HepG2 (cell line): ENCODE results near the gene SNED1.

ENCODE experiments used
- EZH2 ChIP-seq: conservative IDR thresholded peaks from 2 replicates; pipeline ENCODE4 v1.6.1; 2012; ENCODE audit warnings: mild to moderate bottlenecking, low read depth, low read length, moderate library complexity
- FOXJ3 ChIP-seq: sonication (generic); formaldehyde crosslinking; IDR thresholded peaks from 2 replicates; pipeline ENCODE4 v1.4.0; 2020; ENCODE audit warnings: missing genetic modification reagents, mild to moderate bottlenecking, borderline replicate concordance
- HIVEP1 ChIP-seq: sonication (generic); formaldehyde crosslinking; IDR thresholded peaks from 2 replicates; pipeline ENCODE4 v1.4.0; 2020; ENCODE audit warnings: mild to moderate bottlenecking, missing genetic modification reagents
- ZNF24 ChIP-seq: fragments of 450-650 bp; IDR thresholded peaks from 2 replicates; pipeline ENCODE4 v1.6.1; 2017; ENCODE audit warnings: antibody characterized with exemption, mild to moderate bottlenecking
- ZNF704 ChIP-seq: sonication (generic); formaldehyde crosslinking; IDR thresholded peaks from 2 replicates; pipeline ENCODE4 v1.8.1; 2023; ENCODE audit warnings: mild to moderate bottlenecking, inconsistent platforms, moderate library complexity, missing genetic modification reagents, borderline replicate concordance
- ZSCAN30 ChIP-seq: sonication (generic); formaldehyde crosslinking; IDR thresholded peaks from 2 replicates; pipeline ENCODE4 v1.5.0; 2020; ENCODE audit warnings: mild to moderate bottlenecking, missing genetic modification reagents

- TF ChIP-seq HIVEP1 (CRISPR knock-in tag) (no peak), ZSCAN30 (CRISPR knock-in tag) (no peak), FOXJ3 (CRISPR knock-in tag) (no peak), ZNF24 (no peak), EZH2 (no peak), ZNF704 (no peak)
Measured at GRCh38 chr2:240959941-240960308, 38.5 kb upstream of the SNED1 start.
